K562 (cell line): ENCODE data around the gene NPEPPS. TPM values are rescaled to one million over a fixed set of nuclear protein-coding genes. Genes with fewer than 3 reads are reported as not detected.
A peak's percentile ranks its signal among the peaks of the same experiment; 100 is the strongest.

ENCODE experiments used
- ATAC-seq: fragments of 200-7000 bp; cut with Tn5 transposase; 3 replicates; pipeline ENCODE4 v1.9.1; 2020; ENCODE audit warnings: moderate library complexity
- BruUV-seq: library from RNA; stranded (reverse); fragments of 400-500 nt; replicated peaks from 2 replicates; lab custom pipeline; 2021; lab: Mats Ljungman, UMichigan
- CTCF ChIA-PET: fragments of 300-600 bp; formaldehyde crosslinking; extraction: SDS; loops from one replicate; lab custom pipeline; 2021; ENCODE audit warnings: low intra/inter-chr PET ratio; lab: Yijun Ruan, JAX
- POLR2A ChIA-PET: fragments of 300-600, 350-650 bp; sonication (Branson Sonifier 250); formaldehyde crosslinking; extraction: SDS; loops from one replicate; lab custom pipeline; 2021; ENCODE audit warnings: antibody characterized with exemption, inconsistent platforms; lab: Yijun Ruan, JAX
- DNase-seq, 4 experiments: peaks; one replicate each; pipeline versions ENCODE4 v3.0.0 to v3.0.0-alpha.2; 2011 to 2018; ENCODE audit warnings: low spot score in 3 of 4, mixed read lengths in 3 of 4; ENCODE audit errors: extremely low read depth in 1 of 4
- FAIRE-seq: peaks from 2 replicates; lab custom pipeline; 2011; peaks lifted over from hg19 to GRCh38; lab: Jason Lieb, UNC
- H2AFZ ChIP-seq: 2 replicates; pipeline ENCODE4 v1.6.0; 2011; ENCODE audit warnings: low read depth, low read length, control low read depth, inconsistent platforms
- H3K27ac ChIP-seq: fragments of 200-600 bp; 3 replicates; pipeline ENCODE4 v1.8.0; 2011; ENCODE audit warnings: low read depth, mild to moderate bottlenecking, control low read depth, inconsistent platforms, low read length, moderate library complexity, mixed read lengths; ENCODE audit errors: extremely low read depth
- H3K27me3 ChIP-seq, 2 experiments: fragments of 300-600 bp in 1 of 2; 2 replicates in 1 of 2; 3 replicates in 1 of 2; pipeline versions ENCODE4 v1.6.0 to v1.8.0; 2011; ENCODE audit warnings: inconsistent platforms in 2 of 2, low read length in 2 of 2, mild to moderate bottlenecking in 1 of 2, mixed read lengths in 1 of 2, moderate library complexity in 1 of 2; ENCODE audit not compliant: control insufficient read depth in 2 of 2, insufficient read depth in 2 of 2
- H3K36me3 ChIP-seq: fragments of 300-600 bp; 3 replicates; pipeline ENCODE4 v1.8.0; 2011; ENCODE audit warnings: mild to moderate bottlenecking, low read length, inconsistent platforms; ENCODE audit not compliant: control insufficient read depth, insufficient read depth
- H3K4me1 ChIP-seq, 2 experiments: fragments of 200-600 bp in 1 of 2; replicated peaks in 1 of 2; 2 replicates in 1 of 2; 3 replicates in 1 of 2; pipeline versions ENCODE4 v1.5.1 to v1.8.0; 2011; ENCODE audit warnings: inconsistent platforms in 2 of 2, low read length in 2 of 2, mild to moderate bottlenecking in 1 of 2, mixed read lengths in 1 of 2, moderate library complexity in 1 of 2; ENCODE audit not compliant: control insufficient read depth in 2 of 2, insufficient read depth in 2 of 2
- H3K4me2 ChIP-seq: 2 replicates; pipeline ENCODE4 v1.6.1; 2011; ENCODE audit warnings: low read length, control low read depth, inconsistent platforms, mixed read lengths; ENCODE audit not compliant: insufficient read depth
- H3K4me3 ChIP-seq: fragments of 200-600 bp; sonication (generic), shearing (Covaris generic); 2 replicates; pipeline ENCODE4 v1.5.1; 2016; ENCODE audit warnings: control low read depth, inconsistent platforms
- H3K79me2 ChIP-seq: fragments of 200-600 bp; 3 replicates; pipeline ENCODE4 v1.8.0; 2011; ENCODE audit warnings: low read length, inconsistent platforms; ENCODE audit not compliant: control insufficient read depth, insufficient read depth
- H3K9ac ChIP-seq, 2 experiments: 2 replicates each; pipeline versions ENCODE4 v1.6.0 to v1.6.1; 2011; ENCODE audit warnings: low read depth in 2 of 2, low read length in 2 of 2, control low read depth in 1 of 2, inconsistent platforms in 1 of 2, mild to moderate bottlenecking in 1 of 2, mixed read lengths in 1 of 2; ENCODE audit not compliant: insufficient read depth in 1 of 2
- H3K9me1 ChIP-seq: one replicate; pipeline ENCODE4 v1.6.0; 2011; ENCODE audit warnings: inconsistent platforms, mild to moderate bottlenecking, low read length, moderate library complexity; ENCODE audit not compliant: control insufficient read depth, insufficient read depth
- H3K9me3 ChIP-seq: replicated peaks from 2 replicates; pipeline ENCODE4 v1.5.1; 2011; ENCODE audit warnings: low read depth, low read length, inconsistent platforms; ENCODE audit not compliant: control insufficient read depth, insufficient read depth
- H4K20me1 ChIP-seq: replicated peaks from 2 replicates; pipeline ENCODE4 v1.6.1; 2011; ENCODE audit warnings: low read length, inconsistent platforms, mixed read lengths; ENCODE audit not compliant: control insufficient read depth, insufficient read depth
- ARID1B ChIP-seq: fragments of 450-650 bp; IDR thresholded peaks from 2 replicates; pipeline ENCODE4 v1.6.1; 2016; ENCODE audit warnings: antibody characterized with exemption, mild to moderate bottlenecking, inconsistent platforms
- CC2D1A ChIP-seq: fragments of 450-650 bp; IDR thresholded peaks from 2 replicates; pipeline ENCODE4 v1.6.1; 2017; ENCODE audit warnings: mild to moderate bottlenecking
- GATAD2A ChIP-seq: fragments of 450-650 bp; IDR thresholded peaks from 2 replicates; pipeline ENCODE4 v1.6.1; 2017
- MEF2D ChIP-seq: conservative IDR thresholded peaks from 2 replicates; pipeline ENCODE4 v1.6.1; 2016; ENCODE audit warnings: low read depth, missing genetic modification characterization, missing compliant biosample characterization
- NR4A1 ChIP-seq, 2 experiments: fragments of 250-450 bp in 1 of 2; fragments of 450-650 bp in 1 of 2; sonication (Bioruptor Pico) in 1 of 2; IDR thresholded peaks; 2 replicates each; pipeline versions ENCODE4 v1.4.0 to v1.6.1; 2016 to 2020; ENCODE audit warnings: mild to moderate bottlenecking in 2 of 2, missing compliant biosample characterization in 1 of 2, missing genetic modification characterization in 1 of 2, moderate library complexity in 1 of 2
- PHB2 ChIP-seq: fragments of 450-650 bp; IDR thresholded peaks from 2 replicates; pipeline ENCODE4 v1.6.1; 2017; ENCODE audit warnings: low read depth
- POLR2G ChIP-seq: fragments of 200-400 bp; formaldehyde crosslinking; IDR thresholded peaks from 2 replicates; pipeline ENCODE4 v1.6.1; 2017; ENCODE audit warnings: low read depth, mild to moderate bottlenecking, antibody characterized with exemption, low read length, moderate library complexity
- RBBP5 ChIP-seq: fragments of 200-600 bp; sonication (generic); IDR thresholded peaks from 2 replicates; pipeline ENCODE4 v1.6.1; 2012; ENCODE audit warnings: borderline replicate concordance, mild to moderate bottlenecking, low read length, control low read depth, inconsistent platforms; ENCODE audit not compliant: insufficient read depth, poor library complexity, severe bottlenecking
- SAFB ChIP-seq: fragments of 200-400 bp; formaldehyde crosslinking; IDR thresholded peaks from 2 replicates; pipeline ENCODE4 v1.6.1; 2017; ENCODE audit warnings: low read depth, low read length, borderline replicate concordance
- SIN3A ChIP-seq, 2 experiments: fragments of 150-350 bp in 1 of 2; IDR thresholded peaks; 2 replicates each; pipeline ENCODE4 v1.6.1; 2011 to 2016; ENCODE audit warnings: borderline replicate concordance in 2 of 2, low read depth in 2 of 2, low read length in 2 of 2, mild to moderate bottlenecking in 2 of 2, moderate library complexity in 2 of 2; ENCODE audit not compliant: control insufficient read depth in 1 of 2
- TAF7 ChIP-seq: fragments of 450-650 bp; IDR thresholded peaks from 2 replicates; pipeline ENCODE4 v1.6.1; 2016; ENCODE audit warnings: missing genetic modification characterization, missing compliant biosample characterization
- THRAP3 ChIP-seq: fragments of 450-650 bp; IDR thresholded peaks from 2 replicates; pipeline ENCODE4 v1.6.1; 2016; ENCODE audit warnings: mild to moderate bottlenecking, inconsistent platforms, borderline replicate concordance
- ZNF785 ChIP-seq: fragments of 250-450 bp; sonication (Bioruptor Pico); IDR thresholded peaks from 2 replicates; pipeline ENCODE4 v1.4.0; 2020; ENCODE audit warnings: mild to moderate bottlenecking
- WGBS: fragments of 100-300 bp; shearing (Covaris generic); methylation state at CpG from one replicate; pipeline ENCODE4 v1.1.6; 2016; ENCODE audit warnings: low coverage, mixed read lengths; ENCODE audit not compliant: insufficient coverage; ENCODE audit errors: missing lambda C conversion rate; 5-methylcytosine and 5-hydroxymethylcytosine counted together
- in situ Hi-C: fragments of 300-500 bp; cut with MboI; formaldehyde crosslinking; loops from 4 replicates; pipeline ENCODE4 v1.15.0; 2018; ENCODE audit warnings: inconsistent platforms, mixed read lengths
- intact Hi-C: fragments of 100-400 bp; cut with micrococcal nuclease; formaldehyde crosslinking; loops from 2 replicates; pipeline ENCODE4 v1.14.2; 2022
- polyA plus RNA-seq, 8 experiments: library from polyadenylated mRNA; depleted of rRNA in 4 of 8; stranded (reverse) in 5 of 8; unstranded in 3 of 8; fragments of >200 nt; fragmentation: Nextera tagmentation in 2 of 8; fragmentation: Illumina TruSeq in 1 of 8; extraction: Ambion mirVana in 2 of 8; extraction: Trizol in 1 of 8; gene quantifications; 2 replicates each; pipeline versions ENCODE4 v1.2.1 to v1.2.3, GENCODE V29; 2011 to 2014; ENCODE audit warnings: inconsistent platforms in 1 of 8, missing spikeins in 1 of 8
- total RNA-seq, 7 experiments: library from RNA; depleted of rRNA in 6 of 7; stranded (reverse); fragments of >200 nt in 6 of 7; fragmentation: Illumina TruSeq in 2 of 7; extraction: Trizol in 2 of 7; gene quantifications; 2 replicates each; pipeline versions ENCODE4 v1.2.1 to v1.2.3, GENCODE V29; 2011 to 2021; ENCODE audit warnings: low replicate concordance in 1 of 7
- TF ChIP-seq, protein P1 (sequence below): fragments of 450-650 bp; IDR thresholded peaks from 2 replicates; pipeline ENCODE4 v1.6.1; 2016; ENCODE audit warnings: low read depth

NPEPPS gene
- total and polyA plus RNA-seq, 9 of the 15 experiments (the other 6 are each of a cell fraction or from before 2014, with no cell fraction given), result 21.4 to 108 (median 46.0) TPM

DNA sequence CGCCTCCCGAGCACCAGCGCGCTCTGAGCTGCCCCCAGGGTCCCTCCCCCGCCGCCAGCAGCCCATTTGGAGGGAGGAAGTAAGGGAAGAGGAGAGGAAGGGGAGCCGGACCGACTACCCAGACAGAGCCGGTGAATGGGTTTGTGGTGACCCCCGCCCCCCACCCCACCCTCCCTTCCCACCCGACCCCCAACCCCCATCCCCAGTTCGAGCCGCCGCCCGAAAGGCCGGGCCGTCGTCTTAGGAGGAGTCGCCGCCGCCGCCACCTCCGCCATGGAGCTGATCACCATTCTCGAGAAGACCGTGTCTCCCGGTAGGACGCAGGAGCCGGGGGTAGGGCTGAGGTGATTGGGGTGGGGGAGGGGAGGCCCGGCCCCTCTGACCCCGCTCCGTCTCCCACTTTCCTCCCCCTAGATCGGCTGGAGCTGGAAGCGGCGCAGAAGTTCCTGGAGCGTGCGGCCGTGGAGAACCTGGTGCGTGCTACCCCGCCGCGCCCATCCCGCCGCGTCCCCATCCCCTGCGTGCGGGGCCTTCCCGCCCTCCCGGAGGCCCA lies 119.1 kb downstream of the NPEPPS start:
- no TSS peak for BruUV-seq
- TF ChIP-seq PHB2 (no peak), CC2D1A (no peak), SIN3A (IDR thresholded peaks at IDR 0.05; ENCODE audit: borderline replicate concordance in 2 of 2, control insufficient read depth in 1 of 2, low read depth in 2 of 2, low read length in 2 of 2) (peak in 1 of 2 experiments; percentile 81; a peak in 1 of 4 replicates), ARID1B (no peak), POLR2G (peak; percentile 70), MEF2D (tag) (no peak), NR4A1 (CRISPR knock-in tag; IDR thresholded peaks at IDR 0.05) (no peak), NR4A1 (tag; IDR thresholded peaks at IDR 0.05) (no peak), ZNF785 (CRISPR knock-in tag) (no peak), RBBP5 (peak; percentile 34), GATAD2A (0 out of 2 replicates have a peak, but pooled peaks have one; percentile 68), TAF7 (tag) (0 out of 2 replicates have a peak, but pooled peaks have one; percentile 69), THRAP3 (no peak), SAFB (no peak)
- TF ChIP-seq, protein P1, sequence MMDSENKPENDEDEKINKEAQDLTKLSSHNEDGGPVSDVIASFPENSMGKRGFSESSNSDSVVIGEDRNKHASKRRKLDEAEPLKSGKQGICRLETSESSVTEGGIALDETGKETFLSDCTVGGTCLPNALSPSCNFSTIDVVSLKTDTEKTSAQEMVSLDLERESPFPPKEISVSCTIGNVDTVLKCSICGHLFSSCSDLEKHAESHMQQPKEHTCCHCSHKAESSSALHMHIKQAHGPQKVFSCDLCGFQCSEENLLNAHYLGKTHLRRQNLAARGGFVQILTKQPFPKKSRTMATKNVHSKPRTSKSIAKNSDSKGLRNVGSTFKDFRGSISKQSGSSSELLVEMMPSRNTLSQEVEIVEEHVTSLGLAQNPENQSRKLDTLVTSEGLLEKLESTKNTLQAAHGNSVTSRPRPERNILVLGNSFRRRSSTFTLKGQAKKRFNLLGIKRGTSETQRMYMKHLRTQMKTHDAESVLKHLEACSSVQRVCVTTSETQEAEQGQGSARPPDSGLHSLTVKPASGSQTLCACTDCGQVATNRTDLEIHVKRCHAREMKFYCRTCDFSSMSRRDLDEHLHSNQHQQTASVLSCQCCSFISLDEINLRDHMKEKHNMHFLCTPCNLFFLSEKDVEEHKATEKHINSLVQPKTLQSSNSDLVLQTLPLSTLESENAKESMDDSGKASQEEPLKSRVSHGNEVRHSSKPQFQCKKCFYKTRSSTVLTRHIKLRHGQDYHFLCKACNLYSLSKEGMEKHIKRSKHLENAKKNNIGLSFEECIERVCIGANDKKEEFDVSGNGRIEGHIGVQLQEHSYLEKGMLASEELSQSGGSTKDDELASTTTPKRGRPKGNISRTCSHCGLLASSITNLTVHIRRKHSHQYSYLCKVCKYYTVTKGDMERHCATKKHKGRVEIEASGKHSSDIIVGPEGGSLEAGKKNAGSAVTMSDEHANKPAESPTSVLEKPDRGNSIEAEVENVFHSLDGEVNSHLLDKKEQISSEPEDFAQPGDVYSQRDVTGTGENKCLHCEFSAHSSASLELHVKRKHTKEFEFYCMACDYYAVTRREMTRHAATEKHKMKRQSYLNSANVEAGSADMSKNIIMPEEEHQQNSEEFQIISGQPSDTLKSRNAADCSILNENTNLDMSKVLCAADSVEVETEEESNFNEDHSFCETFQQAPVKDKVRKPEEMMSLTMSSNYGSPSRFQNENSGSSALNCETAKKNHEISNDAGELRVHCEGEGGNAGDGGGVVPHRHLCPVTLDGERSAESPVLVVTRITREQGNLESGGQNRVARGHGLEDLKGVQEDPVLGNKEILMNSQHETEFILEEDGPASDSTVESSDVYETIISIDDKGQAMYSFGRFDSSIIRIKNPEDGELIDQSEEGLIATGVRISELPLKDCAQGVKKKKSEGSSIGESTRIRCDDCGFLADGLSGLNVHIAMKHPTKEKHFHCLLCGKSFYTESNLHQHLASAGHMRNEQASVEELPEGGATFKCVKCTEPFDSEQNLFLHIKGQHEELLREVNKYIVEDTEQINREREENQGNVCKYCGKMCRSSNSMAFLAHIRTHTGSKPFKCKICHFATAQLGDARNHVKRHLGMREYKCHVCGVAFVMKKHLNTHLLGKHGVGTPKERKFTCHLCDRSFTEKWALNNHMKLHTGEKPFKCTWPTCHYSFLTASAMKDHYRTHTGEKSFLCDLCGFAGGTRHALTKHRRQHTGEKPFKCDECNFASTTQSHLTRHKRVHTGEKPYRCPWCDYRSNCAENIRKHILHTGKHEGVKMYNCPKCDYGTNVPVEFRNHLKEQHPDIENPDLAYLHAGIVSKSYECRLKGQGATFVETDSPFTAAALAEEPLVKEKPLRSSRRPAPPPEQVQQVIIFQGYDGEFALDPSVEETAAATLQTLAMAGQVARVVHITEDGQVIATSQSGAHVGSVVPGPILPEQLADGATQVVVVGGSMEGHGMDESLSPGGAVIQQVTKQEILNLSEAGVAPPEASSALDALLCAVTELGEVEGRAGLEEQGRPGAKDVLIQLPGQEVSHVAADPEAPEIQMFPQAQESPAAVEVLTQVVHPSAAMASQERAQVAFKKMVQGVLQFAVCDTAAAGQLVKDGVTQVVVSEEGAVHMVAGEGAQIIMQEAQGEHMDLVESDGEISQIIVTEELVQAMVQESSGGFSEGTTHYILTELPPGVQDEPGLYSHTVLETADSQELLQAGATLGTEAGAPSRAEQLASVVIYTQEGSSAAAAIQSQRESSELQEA, result no peak

More for the DNA sequence above, 119.1 kb downstream of the NPEPPS start:
- intact Hi-C loops, result no loop called here
- no peaks in the 10 kb centered on the region for H3K9me1 ChIP-seq
- ATAC-seq (peak; percentile 8), FAIRE-seq (no peak), DNase-seq (peak in 1 of 4 experiments; percentile 72)
- peak overlapping the region; percentile 78 for H3K27ac ChIP-seq
- H3K9ac ChIP-seq, result peak overlapping the region; percentile 67 to 93; a peak in 3 of 4 replicates
- no peaks in the 10 kb centered on the region for H3K27me3 ChIP-seq
- H3K36me3 ChIP-seq, result peaks cover 44% of the 10 kb centered on the region
- H3K4me2 ChIP-seq, result peak overlapping the region; percentile 98; the same call in 1 of the 2 replicates
- H3K79me2 ChIP-seq, result peaks cover 61% of the 10 kb centered on the region
- in situ Hi-C loops, result no loop called here
- ChIA-PET CTCF (no interaction called here), POLR2A (interaction anchor here (0.5 to 3.4 kb wide), 14 partner anchors 8 to 425 kb away, joined by 3 to 35 read pairs (median 4); partner anchors contain the start of gene SCRN2)
- peaks cover 13 to 30% of the 10 kb centered on the region in 2 experiments for H3K4me1 ChIP-seq
- 0% methylated on average over 4 of the region's 48 CpGs for WGBS
- H3K9me3 ChIP-seq, result no peaks in the 10 kb centered on the region
- peak overlapping the region; percentile 86 for H3K4me3 ChIP-seq
- peaks cover 6% of the 10 kb centered on the region; the same call in 1 of the 2 replicates for H4K20me1 ChIP-seq
- peak overlapping the region; percentile 59 for H2AFZ ChIP-seq
